Common myeloid progenitor, CD34-positive (primary cell): ENCODE data around the gene ATXN10.

Experiments
- CTCF ChIA-PET: fragments of 350-600 bp; sonication (Branson Sonifier 250); formaldehyde crosslinking; loops from one replicate; lab custom pipeline; 2021; ENCODE audit warnings: antibody characterized with exemption; lab: Charles Lee
- POLR2A ChIA-PET: fragments of 350-600 bp; sonication (Branson Sonifier 250); formaldehyde crosslinking; loops from one replicate; lab custom pipeline; 2021; ENCODE audit warnings: antibody characterized with exemption; lab: Charles Lee
- DNase-seq, 3 donors: peaks; one replicate each; pipeline versions ENCODE4 v3.0.0 to v3.0.0-alpha.2; 2013
- H3K27ac ChIP-seq, 2 experiments: 1 replicate in 1 of 2; 2 replicates in 1 of 2; pipeline ENCODE4 v1.7.0; 2013; ENCODE audit warnings: inconsistent platforms in 2 of 2, low read length in 2 of 2, mild to moderate bottlenecking in 2 of 2, low read depth in 1 of 2, moderate library complexity in 1 of 2; ENCODE audit not compliant: severe bottlenecking in 2 of 2, insufficient read depth in 1 of 2, poor library complexity in 1 of 2
- H3K27me3 ChIP-seq, 5 experiments: replicated peaks in 2 of 5; 1 replicate in 3 of 5; 2 replicates in 2 of 5; pipeline versions ENCODE4 v1.6.1 to v1.7.0; 2013; ENCODE audit warnings: low read length in 4 of 5, mild to moderate bottlenecking in 2 of 5, moderate library complexity in 2 of 5, inconsistent platforms in 1 of 5; ENCODE audit not compliant: insufficient read depth in 5 of 5, control insufficient read depth in 4 of 5
- H3K36me3 ChIP-seq, 4 experiments: 1 replicate in 2 of 4; 2 replicates in 2 of 4; pipeline versions ENCODE4 v1.6.1 to v1.7.0; 2013; ENCODE audit warnings: low read length in 3 of 4, control low read depth in 1 of 4, mild to moderate bottlenecking in 1 of 4; ENCODE audit not compliant: control insufficient read depth in 4 of 4, insufficient read depth in 4 of 4
- H3K4me1 ChIP-seq, 4 experiments: 1 replicate in 3 of 4; 2 replicates in 1 of 4; pipeline versions ENCODE4 v1.6.1 to v1.7.1; 2013; ENCODE audit warnings: low read length in 3 of 4, mild to moderate bottlenecking in 3 of 4, control low read depth in 1 of 4, inconsistent platforms in 1 of 4, moderate library complexity in 1 of 4; ENCODE audit not compliant: control insufficient read depth in 4 of 4, insufficient read depth in 4 of 4; ENCODE audit errors: control extremely low read depth in 1 of 4
- H3K4me3 ChIP-seq, 7 experiments: 1 replicate in 4 of 7; 2 replicates in 3 of 7; pipeline versions ENCODE4 v1.5.1 to v1.7.0; 2013; ENCODE audit warnings: mild to moderate bottlenecking in 7 of 7, low read length in 6 of 7, moderate library complexity in 6 of 7, inconsistent platforms in 2 of 7, low read depth in 2 of 7, control low read depth in 1 of 7; ENCODE audit not compliant: insufficient read depth in 4 of 7, control insufficient read depth in 1 of 7; ENCODE audit errors: extremely low read depth in 1 of 7
- H3K9me3 ChIP-seq, 5 experiments: 1 replicate in 4 of 5; 2 replicates in 1 of 5; pipeline versions ENCODE4 v1.6.1 to v1.7.1; 2013; ENCODE audit warnings: low read length in 4 of 5, mild to moderate bottlenecking in 2 of 5, inconsistent platforms in 1 of 5, low read depth in 1 of 5, moderate library complexity in 1 of 5; ENCODE audit not compliant: control insufficient read depth in 4 of 5, insufficient read depth in 2 of 5; ENCODE audit errors: control extremely low read depth in 1 of 5
- WGBS: methylation state at CpG from one replicate; pipeline ENCODE4 v1.1.5; 2013; ENCODE audit not compliant: insufficient coverage; 5-methylcytosine and 5-hydroxymethylcytosine counted together

ATXN10 gene

DNA sequence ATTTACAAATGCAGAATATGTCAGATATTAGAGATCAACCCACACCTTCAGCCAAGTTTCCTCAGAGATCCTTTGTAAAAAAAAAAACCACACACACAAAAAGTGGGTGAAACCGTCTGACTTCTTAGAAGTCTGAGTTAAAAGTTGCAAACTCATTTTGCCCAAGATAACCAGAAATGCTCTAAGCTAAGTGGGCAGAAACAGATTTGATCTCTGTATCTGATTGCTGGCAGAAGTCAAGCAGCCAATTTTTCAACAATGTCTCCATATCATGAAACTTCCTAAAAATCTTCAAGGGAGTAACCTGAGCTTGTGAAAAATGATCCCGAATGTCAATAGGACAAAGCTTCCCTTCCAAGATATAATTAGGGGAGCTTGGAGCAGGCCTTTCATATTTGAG, 28.6 kb upstream of the ATXN10 start:
- CTCF ChIA-PET: interaction anchor here (1.5 to 4.3 kb wide), 3 partner anchors 30 to 65 kb away, joined by 5 to 17 read pairs (median 6); no protein-coding TSS in a partner anchor
- Histone ChIP-seq H3K27me3 (peaks cover 0 to 50% (median 4%) of the 10 kb centered on the region in 5 experiments), H3K36me3 (no peaks in the 10 kb centered on the region), H3K4me1 (peaks cover 0 to 55% (median 48%) of the 10 kb centered on the region in 4 experiments), H3K27ac (no peak overlapping the region), H3K9me3 (no peaks in the 10 kb centered on the region), H3K4me3 (peak overlapping the region in 1 of 7 experiments; percentile 25)
- WGBS: no CpG with 5 or more reads among the region's 2 CpGs
- peak; percentile 66 to 84 (median 76) for DNase-seq
- POLR2A ChIA-PET: interaction anchor here (0.6 kb wide), 1 partner anchor 490 kb away, joined by 3 read pairs; no protein-coding TSS in a partner anchor

DNA sequence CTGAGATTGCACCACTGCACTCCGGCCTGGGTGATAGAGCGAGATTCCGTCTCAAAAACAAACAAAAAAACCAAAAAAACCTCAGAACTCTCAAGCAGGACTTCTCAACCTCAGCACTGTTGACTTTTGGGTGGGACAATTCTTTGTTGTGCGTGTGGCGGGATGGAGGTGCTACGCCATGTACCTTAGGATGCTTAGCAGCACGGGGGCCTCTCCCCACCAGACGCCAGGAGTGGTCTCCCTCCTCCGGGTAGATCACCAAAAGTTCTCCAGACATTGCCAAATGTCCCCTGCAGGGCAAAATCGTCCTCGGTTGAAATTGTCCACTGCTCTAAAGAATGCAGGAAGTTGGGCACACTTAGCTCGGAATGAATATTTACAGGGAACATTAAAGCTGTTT, 26.9 kb upstream of the ATXN10 start:
- Histone ChIP-seq H3K4me3 (no peak overlapping the region), H3K9me3 (no peaks in the 10 kb centered on the region), H3K36me3 (no peaks in the 10 kb centered on the region), H3K27me3 (peaks cover 0 to 41% (median 4%) of the 10 kb centered on the region in 5 experiments), H3K4me1 (peaks cover 0 to 49% (median 39%) of the 10 kb centered on the region in 4 experiments), H3K27ac (no peak overlapping the region)
- ChIA-PET CTCF (interaction anchor here (0.7 to 4.3 kb wide), 20 partner anchors 11 to 331 kb away, joined by 3 to 17 read pairs (median 4); no protein-coding TSS in a partner anchor), POLR2A (no interaction called here)
- 91% methylated on average over 12 of the region's 12 CpGs for WGBS
- DNase-seq: no peak

DNA sequence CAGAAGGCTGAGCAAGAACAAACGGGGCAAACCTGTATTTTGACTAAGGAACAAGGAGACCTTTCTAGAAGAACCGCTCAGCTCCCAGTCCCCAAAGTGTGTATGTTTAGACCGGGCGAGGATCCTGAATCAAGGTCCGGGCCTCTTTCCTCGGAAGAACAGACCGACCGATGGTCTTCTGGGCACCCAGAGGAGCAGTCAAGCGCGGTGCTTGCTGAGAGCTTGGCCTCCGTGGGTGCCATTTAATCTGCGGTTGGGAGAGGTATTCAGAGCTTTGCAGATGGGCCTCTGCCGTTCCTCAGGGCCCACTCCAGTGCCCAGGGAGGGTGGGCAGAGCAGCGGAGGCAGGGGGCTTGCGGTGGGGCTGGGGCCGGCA, 26.5 kb upstream of the ATXN10 start:
- H3K27ac ChIP-seq: no peak overlapping the region
- peak overlapping the region in 3 of 7 experiments; percentile 28 to 50 (median 36) for H3K4me3 ChIP-seq
- ChIA-PET CTCF (interaction anchor here (0.7 to 4.3 kb wide), 18 partner anchors 11 to 331 kb away, joined by 3 to 17 read pairs (median 4); no protein-coding TSS in a partner anchor), POLR2A (no interaction called here)
- peaks cover 0 to 39% (median 4%) of the 10 kb centered on the region in 5 experiments for H3K27me3 ChIP-seq
- no peak for DNase-seq
- no peaks in the 10 kb centered on the region for H3K36me3 ChIP-seq
- H3K4me1 ChIP-seq: peaks cover 0 to 45% (median 35%) of the 10 kb centered on the region in 4 experiments
- no peaks in the 10 kb centered on the region for H3K9me3 ChIP-seq
- WGBS: 58% methylated on average over 13 of the region's 16 CpGs

DNA sequence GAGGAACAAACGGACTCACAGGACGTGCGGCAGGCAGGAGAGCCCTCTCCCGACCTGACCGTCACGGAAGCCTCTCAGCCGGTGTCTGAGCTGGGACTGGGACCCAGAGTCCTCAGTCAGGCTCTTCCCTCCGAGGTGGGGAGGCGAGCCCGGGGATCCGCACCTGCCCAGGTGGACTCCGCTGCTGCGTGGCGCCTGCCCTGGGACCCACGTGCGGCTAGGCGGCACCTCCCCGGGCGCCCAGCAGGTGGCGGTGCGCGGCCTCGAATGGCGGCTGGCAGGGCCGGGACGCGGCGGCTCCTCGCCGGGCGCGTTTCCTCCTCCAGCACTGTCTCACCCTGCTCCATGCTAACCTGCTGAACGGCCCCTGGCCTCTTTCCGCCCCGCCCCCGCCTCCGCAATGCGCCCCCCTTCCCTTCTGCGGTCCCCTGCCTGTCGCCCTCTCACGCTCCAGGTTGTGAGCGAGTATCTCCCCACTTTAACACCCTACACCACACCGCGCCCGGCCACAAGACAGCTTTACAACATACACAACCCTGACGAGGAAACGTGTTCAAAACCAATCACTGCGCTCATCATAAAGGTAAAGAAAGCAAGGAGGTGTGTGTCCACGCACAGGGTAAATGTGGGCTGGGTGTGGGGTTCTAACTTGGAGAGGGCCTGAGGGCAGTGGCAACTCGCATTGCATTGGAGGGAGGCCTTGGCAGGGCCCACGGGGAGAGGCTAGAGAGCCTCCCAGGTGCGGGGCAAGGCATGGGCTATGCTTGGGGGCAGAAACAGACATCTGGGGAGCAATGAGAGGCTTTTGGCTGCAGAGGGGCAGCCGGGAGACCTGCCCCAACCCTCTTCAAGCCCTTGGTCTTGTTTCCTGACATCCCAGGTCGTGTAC, 25.9 kb upstream of the ATXN10 start:
- peaks cover 0 to 40% (median 31%) of the 10 kb centered on the region in 4 experiments for H3K4me1 ChIP-seq
- no peaks in the 10 kb centered on the region for H3K36me3 ChIP-seq
- peak overlapping the region in 3 of 7 experiments; percentile 28 to 50 (median 36) for H3K4me3 ChIP-seq
- ChIA-PET POLR2A (no interaction called here), CTCF (interaction anchor here (0.7 to 4.3 kb wide), 19 partner anchors 10 to 474 kb away, joined by 3 to 17 read pairs (median 4); no protein-coding TSS in a partner anchor)
- H3K9me3 ChIP-seq: no peaks in the 10 kb centered on the region
- peak; percentile 50 to 68 (median 62) for DNase-seq
- H3K27me3 ChIP-seq: peaks cover 0 to 36% (median 2%) of the 10 kb centered on the region in 5 experiments
- 16% methylated on average over 44 of the region's 54 CpGs for WGBS
- H3K27ac ChIP-seq: no peak overlapping the region

DNA sequence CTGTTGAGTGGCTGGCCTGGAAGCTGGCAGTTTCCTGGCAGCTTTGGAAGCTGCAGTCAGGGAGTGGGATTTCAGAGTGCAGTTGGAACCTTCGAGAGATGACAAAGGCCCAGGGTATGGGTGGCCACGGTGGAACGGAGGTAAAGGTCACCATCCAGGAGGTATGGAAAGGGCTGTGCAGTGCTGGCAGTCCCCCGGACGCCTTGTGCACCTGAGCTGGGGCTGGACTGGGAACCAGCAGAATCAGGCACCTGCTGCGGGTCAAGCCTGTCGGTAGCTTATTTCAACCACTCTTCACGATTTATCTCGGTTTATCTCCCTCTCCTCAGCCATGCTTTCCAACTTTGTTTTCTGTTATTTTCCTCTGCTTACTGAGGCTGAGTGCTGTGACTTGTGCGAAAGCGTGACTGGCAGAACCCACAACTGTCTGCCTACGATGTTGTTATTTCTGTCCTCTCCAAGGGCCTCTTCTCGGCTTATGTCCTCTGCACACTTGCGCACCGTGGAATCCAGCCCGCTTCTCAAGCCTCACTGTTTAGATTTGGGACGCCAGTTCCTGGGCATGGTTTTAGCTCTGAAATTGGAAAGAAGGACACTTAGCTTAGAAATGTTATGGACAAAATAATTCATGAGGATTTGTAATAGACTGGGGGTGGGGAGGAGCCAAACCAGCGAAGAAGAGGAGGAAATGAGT, 24.0 kb upstream of the ATXN10 start:
- Histone ChIP-seq H3K27me3 (peaks cover 0 to 35% (median 7%) of the 10 kb centered on the region in 5 experiments), H3K27ac (no peak overlapping the region), H3K4me3 (no peak overlapping the region), H3K4me1 (peaks cover 0 to 30% (median 20%) of the 10 kb centered on the region in 4 experiments), H3K36me3 (no peaks in the 10 kb centered on the region), H3K9me3 (no peaks in the 10 kb centered on the region)
- DNase-seq: peak in 1 of 3 donors; percentile 15
- ChIA-PET POLR2A (no interaction called here), CTCF (interaction anchor here (0.7 to 2.6 kb wide), 14 partner anchors 13 to 222 kb away, joined by 3 to 14 read pairs (median 3); no protein-coding TSS in a partner anchor)
- WGBS: 86% methylated on average over 15 of the region's 18 CpGs

DNA sequence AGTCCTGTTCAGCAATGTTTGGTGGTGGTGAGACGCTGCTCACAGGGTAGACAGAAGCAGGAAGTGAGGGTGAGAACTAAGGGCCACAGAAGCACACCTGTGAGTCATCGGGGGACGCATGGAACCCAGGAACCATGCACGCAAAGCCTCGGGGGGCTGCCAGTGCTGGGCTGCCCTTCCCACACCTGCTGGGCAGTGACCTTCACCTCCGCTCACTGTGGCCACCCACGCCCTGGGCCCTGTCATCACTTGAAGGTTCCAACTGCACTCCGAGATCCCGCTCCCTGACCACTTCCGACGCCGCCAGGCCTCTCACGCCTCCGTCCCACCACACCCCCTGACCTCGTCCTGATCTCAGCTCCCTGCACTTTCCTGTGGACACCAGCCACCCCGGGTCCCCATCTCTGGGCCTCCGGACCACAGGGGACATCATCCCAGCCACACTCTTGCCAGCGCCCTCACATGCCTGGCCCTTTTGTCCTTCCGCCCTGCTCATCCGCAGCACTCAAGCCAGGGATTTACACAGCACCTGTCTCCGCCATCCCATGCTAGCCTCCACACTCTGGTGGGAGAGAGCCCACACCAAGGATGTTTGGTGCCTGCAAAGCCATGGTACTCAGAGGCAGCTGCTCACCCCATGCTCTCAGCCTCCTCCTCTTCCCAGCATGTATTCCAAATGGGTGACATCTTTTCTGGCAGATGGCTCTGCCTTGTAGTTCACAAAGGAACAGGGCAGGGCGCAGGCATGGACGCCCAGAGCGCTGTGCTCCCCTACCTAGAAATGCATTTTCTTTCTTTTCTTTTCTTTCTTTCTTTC, 23.1 kb upstream of the ATXN10 start:
- no peak overlapping the region for H3K27ac ChIP-seq
- peaks cover 0 to 22% (median 15%) of the 10 kb centered on the region in 4 experiments for H3K4me1 ChIP-seq
- ChIA-PET POLR2A (no interaction called here), CTCF (interaction anchor here (1.3 to 2.6 kb wide), 4 partner anchors 12 to 216 kb away, joined by 3 to 14 read pairs (median 4); no protein-coding TSS in a partner anchor)
- 77% methylated on average over 24 of the region's 24 CpGs for WGBS
- no peaks in the 10 kb centered on the region for H3K36me3 ChIP-seq
- H3K4me3 ChIP-seq: no peak overlapping the region
- peaks cover 0 to 35% (median 7%) of the 10 kb centered on the region in 5 experiments for H3K27me3 ChIP-seq
- DNase-seq: peak in 2 of 3 donors; percentile 59 to 67
- H3K9me3 ChIP-seq: no peaks in the 10 kb centered on the region
